Hindlimb muscle (tissue), 1 donor: ENCODE results near the gene PLCD3. TPM values are rescaled to one million over a fixed set of nuclear protein-coding genes. Genes with fewer than 3 reads are reported as not detected.

Source experiments
- DNase-seq: peaks from one replicate; pipeline ENCODE4 v3.0.0-alpha.2; 2013
- polyA plus RNA-seq: library from polyadenylated mRNA; unstranded; fragments of 120-200 nt; gene quantifications from one replicate; pipeline ENCODE4 v1.2.1, GENCODE V29; 2013; ENCODE audit not compliant: insufficient read length

The PLCD3 gene
- polyA plus RNA-seq, result 55.8 TPM

- DNase-seq, result no peak
Observed at GRCh38 chr17:45132320-45132571, at the start of gene PLCD3. Gene PLCD3 (minus strand): TSS chr17:45132515. CDS start chr17:45132410, 105 bp downstream.

- DNase-seq, result no peak
Observed at GRCh38 chr17:45177563-45177962, 45.2 kb upstream of the PLCD3 start.

- DNase-seq, result no peak
Observed at GRCh38 chr17:45175759-45176115, 43.4 kb upstream of the PLCD3 start.

GRCh38 chr17:45172541-45173286, 40.4 kb upstream of the PLCD3 start:
- DNase-seq, result peak; percentile 72

GRCh38 chr17:45172232-45172540, 39.9 kb upstream of the PLCD3 start:
- no peak for DNase-seq

GRCh38 chr17:45171338-45172231, 39.3 kb upstream of the PLCD3 start:
- DNase-seq, result peak; percentile 78

GRCh38 chr17:45170931-45171337, 38.6 kb upstream of the PLCD3 start:
- DNase-seq, result peak; percentile 77

GRCh38 chr17:45170280-45170930, 38.1 kb upstream of the PLCD3 start:
- DNase-seq, result no peak

GRCh38 chr17:45168991-45169752, 36.9 kb upstream of the PLCD3 start:
- no peak for DNase-seq

- no peak for DNase-seq
Observed at GRCh38 chr17:45164734-45165269, 32.5 kb upstream of the PLCD3 start.

GRCh38 chr17:45162025-45162687, 29.8 kb upstream of the PLCD3 start:
- DNase-seq, result no peak

- DNase-seq, result peak; percentile 100
Observed at GRCh38 chr17:45161288-45162024, 29.1 kb upstream of the PLCD3 start, which contains the start of gene HEXIM2. Gene HEXIM2 (plus strand): TSS chr17:45161875. CDS start chr17:45162794, 919 bp downstream.

GRCh38 chr17:45160447-45161287, 28.4 kb upstream of the PLCD3 start:
- DNase-seq, result peak; percentile 78

GRCh38 chr17:45156242-45156641, 23.9 kb upstream of the PLCD3 start:
- DNase-seq, result no peak

- no peak for DNase-seq
Observed at GRCh38 chr17:45155483-45155882, 23.2 kb upstream of the PLCD3 start.

- DNase-seq, result no peak
Observed at GRCh38 chr17:45155029-45155428, 22.7 kb upstream of the PLCD3 start.

GRCh38 chr17:45150911-45151809, 18.8 kb upstream of the PLCD3 start:
- DNase-seq, result no peak

GRCh38 chr17:45149669-45150664, 17.7 kb upstream of the PLCD3 start:
- peak; percentile 83 for DNase-seq
